T47D (cell line): Measurements from ENCODE around the gene MEAF6.

Source experiments
- DNase-seq, 2 experiments: peaks; one replicate each; pipeline versions ENCODE4 v3.0.0 to v3.0.0-alpha.2; 2011 to 2012; ENCODE audit warnings: low read depth in 1 of 2, low spot score in 1 of 2
- JUND ChIP-seq: IDR thresholded peaks from 2 replicates; pipeline ENCODE4 v1.6.1; 2012; ENCODE audit warnings: low read depth
- in situ Hi-C: cut with HindIII; loops from 2 replicates; pipeline ENCODE4 v1.10.0; 2016; ENCODE audit warnings: low sequenced_read_pairs, low pct_unique_long_range_greater_than_20kb

Gene MEAF6

GRCh38 chr1:37486680-37487618 is 27.6 kb downstream of the MEAF6 start:
- TF ChIP-seq JUND: no peak
- peak in 1 of 2 experiments; percentile 65 for DNase-seq
- in situ Hi-C loops: no loop called here

GRCh38 chr1:37485902-37486679 is 28.5 kb downstream of the MEAF6 start:
- TF ChIP-seq JUND: no peak
- no peak for DNase-seq
- in situ Hi-C loops: no loop called here

GRCh38 chr1:37484325-37485051 is 30.1 kb downstream of the MEAF6 start:
- DNase-seq: peak in 1 of 2 experiments; percentile 87
- in situ Hi-C loops: no loop called here
- TF ChIP-seq JUND: no peak

- in situ Hi-C loops: no loop called here
- no peak for DNase-seq
- TF ChIP-seq JUND: no peak
Observed at GRCh38 chr1:37483785-37484184, 30.8 kb downstream of the MEAF6 start.

- no peak for TF ChIP-seq JUND
- in situ Hi-C loops: no loop called here
- no peak for DNase-seq
Observed at GRCh38 chr1:37482796-37483744, 31.5 kb downstream of the MEAF6 start.

- no peak for DNase-seq
- in situ Hi-C loops: no loop called here
- no peak for TF ChIP-seq JUND
Observed at GRCh38 chr1:37482004-37482785, 32.4 kb downstream of the MEAF6 start.

GRCh38 chr1:37481289-37482003 is 33.1 kb downstream of the MEAF6 start:
- no peak for DNase-seq
- no peak for TF ChIP-seq JUND
- in situ Hi-C loops: no loop called here

- in situ Hi-C loops: no loop called here
- DNase-seq: no peak
- no peak for TF ChIP-seq JUND
Observed at GRCh38 chr1:37480581-37481288, 33.8 kb downstream of the MEAF6 start.

- in situ Hi-C loops: no loop called here
- TF ChIP-seq JUND: no peak
- DNase-seq: no peak
Observed at GRCh38 chr1:37480125-37480466, 34.5 kb downstream of the MEAF6 start.
